C4-2B (cell line): ENCODE results near the gene REPS1.

ENCODE experiments used
- CTCF ChIP-seq: fragments of 450-650 bp; conservative IDR thresholded peaks from 2 replicates; pipeline ENCODE4 v1.5.1; 2017; ENCODE audit warnings: mild to moderate bottlenecking
- ZFX ChIP-seq: fragments of 450-650 bp; IDR thresholded peaks from 2 replicates; pipeline ENCODE4 v1.6.1; 2017

- TF ChIP-seq CTCF (no peak), ZFX (no peak)
Observed at GRCh38 chr6:138965291-138965874, 22.7 kb downstream of the REPS1 start.
